ENCODE results near the gene BEGAIN.

The BEGAIN gene

GRCh38 chr14:100502622-100503220 lies 84.5 kb downstream of the BEGAIN start:
- no peak for DNase-seq

DNA sequence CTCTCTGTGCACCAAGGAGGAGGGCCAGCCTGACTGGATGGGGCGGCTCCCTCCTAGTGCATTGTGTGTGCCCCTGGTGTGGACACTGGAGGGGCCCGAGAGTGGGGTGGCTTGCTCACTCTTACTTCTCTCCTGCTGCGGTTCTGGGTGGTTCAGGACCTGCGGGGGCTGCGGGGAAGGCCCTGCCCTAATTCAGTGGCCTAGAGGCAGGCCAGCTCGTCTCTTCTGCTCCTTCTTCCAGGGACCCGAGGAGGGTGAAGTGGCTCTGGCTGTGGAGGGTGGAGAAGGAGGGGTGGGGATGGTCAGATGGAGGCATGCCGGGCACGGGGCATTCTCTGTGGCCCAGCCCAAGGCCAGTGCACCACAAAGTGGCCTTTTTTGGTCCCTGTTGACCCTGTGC lies 87.1 kb downstream of the BEGAIN start:
- no peak for DNase-seq

GRCh38 chr14:100498068-100498467 lies 89.1 kb downstream of the BEGAIN start:
- no peak for DNase-seq

DNA sequence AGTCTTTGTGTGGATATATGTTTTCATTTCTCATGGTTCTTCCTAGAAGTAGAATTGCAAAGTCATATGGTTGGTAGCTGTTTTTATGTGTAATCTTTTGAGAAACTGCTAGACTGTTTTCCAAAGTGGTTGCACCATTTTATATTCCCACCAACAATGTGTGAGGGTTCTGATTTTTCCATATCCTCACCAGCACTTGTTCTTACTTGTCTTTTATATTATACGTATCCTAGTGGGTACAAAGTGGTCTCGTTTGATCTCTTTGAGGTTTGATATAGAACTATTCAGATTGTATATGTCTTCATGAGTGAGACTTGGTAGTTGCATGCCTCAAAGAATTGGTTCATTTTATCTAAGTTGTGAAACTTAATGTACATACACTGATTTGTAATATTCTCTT lies 91.3 kb downstream of the BEGAIN start:
- DNase-seq, result no peak

GRCh38 chr14:100494645-100495044 lies 92.6 kb downstream of the BEGAIN start:
- no peak for DNase-seq

DNA sequence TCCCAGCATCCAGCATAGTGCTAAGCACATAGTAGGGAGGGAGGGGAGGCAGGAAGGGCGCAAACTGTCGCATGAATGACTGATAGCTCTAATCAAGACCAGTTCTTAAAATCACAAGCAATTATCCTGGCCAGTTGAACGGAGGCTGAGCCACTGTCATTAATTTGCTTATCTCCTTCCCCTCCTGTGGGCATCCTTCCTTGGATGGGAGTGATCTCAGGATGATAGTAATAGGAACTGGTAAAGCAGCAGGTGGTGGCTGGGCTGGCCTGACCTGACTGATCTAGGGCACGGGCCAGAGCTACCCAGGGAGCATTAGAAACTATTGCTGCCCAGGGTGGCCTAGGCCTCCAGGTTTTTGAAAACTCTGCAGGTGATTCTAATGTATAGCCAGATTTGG lies 97.0 kb downstream of the BEGAIN start:
- DNase-seq, result no peak

DNA sequence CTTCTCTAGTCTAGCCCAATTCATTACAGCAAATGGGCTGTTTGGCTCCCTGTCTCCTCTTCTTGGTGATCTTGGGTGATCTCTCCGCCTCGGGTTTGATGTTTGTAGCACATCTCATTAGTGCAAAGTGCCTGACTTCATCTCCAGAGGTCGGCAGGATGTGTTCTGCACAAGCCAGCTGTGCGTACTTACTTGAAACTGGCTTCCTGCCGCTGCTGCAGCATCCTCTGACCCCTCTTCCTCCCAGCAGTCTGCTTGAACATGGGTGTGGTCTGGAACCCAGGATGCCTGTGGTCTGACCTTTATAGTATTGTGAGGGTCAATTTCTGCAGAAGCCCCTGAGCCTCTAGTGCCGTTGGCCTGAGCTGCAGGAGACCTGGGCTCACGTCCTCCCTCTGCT lies 99.2 kb downstream of the BEGAIN start:
- no peak for DNase-seq

DNA sequence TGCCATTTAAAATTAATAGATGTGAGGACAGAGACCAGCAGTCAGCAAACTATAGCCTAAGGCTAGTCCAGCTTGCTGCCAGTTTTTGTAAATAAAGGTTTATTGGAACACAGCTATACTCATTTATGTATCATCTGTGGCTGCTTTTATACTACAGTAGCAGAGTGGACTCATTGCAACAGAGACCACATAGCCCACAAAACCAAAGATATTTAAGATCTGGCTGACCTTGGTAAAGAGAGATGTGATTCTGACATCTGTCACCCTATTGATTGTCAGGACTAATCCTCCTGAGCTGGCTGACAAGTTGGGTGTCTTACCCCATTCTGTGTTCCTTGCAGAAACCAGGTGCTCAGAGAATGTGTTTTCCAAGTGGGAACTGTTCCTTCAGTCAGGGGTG lies 99.9 kb downstream of the BEGAIN start:
- no peak for DNase-seq

Measured in activated naive CD4-positive, alpha-beta T cell (primary cell).